Measurements from ENCODE around the gene F2R.

- TF ChIP-seq ATF3 (IDR thresholded peaks at IDR 0.05; ENCODE audit: borderline replicate concordance, extremely low read depth, low read depth, low read length) (no peak), RAD21 (IDR thresholded peaks at IDR 0.05; ENCODE audit: insufficient read depth, low read depth, low read length) (no peak), ATF2 (IDR thresholded peaks at IDR 0.05; ENCODE audit: low read length) (no peak)
These were observed 50.8 kb downstream of the F2R start for GRCh38 chr5:76766746-76767145.
